HG02981 (cell line): Measurements from ENCODE around the gene PGAP3.

Experiments used
- ATAC-seq: cut with Tn5 transposase; IDR thresholded peaks from one replicate; pipeline ENCODE4 v1.9.1; 2021; ENCODE audit warnings: mild to moderate bottlenecking, moderate library complexity; ENCODE audit not compliant: unreplicated experiment

The PGAP3 gene

DNA sequence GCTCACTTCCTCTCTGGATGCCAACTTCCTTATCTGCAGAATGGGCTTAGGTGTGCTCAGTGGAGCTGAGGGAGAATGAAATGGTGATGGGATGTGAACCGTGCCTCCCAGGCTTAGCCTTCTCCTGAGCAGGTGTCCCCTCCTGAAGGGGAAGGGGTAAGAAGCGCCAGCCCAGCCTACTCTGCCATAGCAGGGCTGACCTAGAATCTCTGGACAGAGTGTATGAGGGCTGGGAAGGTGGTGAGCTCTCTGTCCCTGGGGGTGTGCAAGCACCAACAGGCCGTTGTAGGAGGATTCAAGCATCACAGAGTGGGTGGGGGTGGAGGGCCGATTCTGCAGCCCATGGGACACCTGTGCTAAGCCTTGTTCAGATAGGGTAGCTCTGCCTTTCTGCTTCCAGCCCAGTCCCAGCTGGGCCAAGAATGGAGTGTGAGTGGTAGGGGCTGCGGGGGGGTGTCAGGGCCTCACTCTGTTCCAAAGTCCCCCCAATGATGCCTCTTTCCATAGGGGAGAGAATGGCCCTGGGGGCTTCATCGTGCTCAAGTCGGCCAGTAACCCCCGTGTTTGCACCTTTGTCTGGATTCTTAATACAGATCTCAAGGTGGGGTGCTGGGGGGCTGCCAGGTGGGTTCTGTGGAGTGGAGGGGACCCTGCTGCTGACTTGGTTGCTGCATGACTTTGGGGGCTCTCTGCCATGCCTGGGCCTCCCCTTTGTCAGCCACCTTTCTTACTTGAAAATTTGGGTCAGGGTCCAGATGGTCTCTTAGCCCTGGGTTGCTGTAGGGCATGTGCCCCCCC, 25.9 kb downstream of the PGAP3 start:
- no peak for ATAC-seq

DNA sequence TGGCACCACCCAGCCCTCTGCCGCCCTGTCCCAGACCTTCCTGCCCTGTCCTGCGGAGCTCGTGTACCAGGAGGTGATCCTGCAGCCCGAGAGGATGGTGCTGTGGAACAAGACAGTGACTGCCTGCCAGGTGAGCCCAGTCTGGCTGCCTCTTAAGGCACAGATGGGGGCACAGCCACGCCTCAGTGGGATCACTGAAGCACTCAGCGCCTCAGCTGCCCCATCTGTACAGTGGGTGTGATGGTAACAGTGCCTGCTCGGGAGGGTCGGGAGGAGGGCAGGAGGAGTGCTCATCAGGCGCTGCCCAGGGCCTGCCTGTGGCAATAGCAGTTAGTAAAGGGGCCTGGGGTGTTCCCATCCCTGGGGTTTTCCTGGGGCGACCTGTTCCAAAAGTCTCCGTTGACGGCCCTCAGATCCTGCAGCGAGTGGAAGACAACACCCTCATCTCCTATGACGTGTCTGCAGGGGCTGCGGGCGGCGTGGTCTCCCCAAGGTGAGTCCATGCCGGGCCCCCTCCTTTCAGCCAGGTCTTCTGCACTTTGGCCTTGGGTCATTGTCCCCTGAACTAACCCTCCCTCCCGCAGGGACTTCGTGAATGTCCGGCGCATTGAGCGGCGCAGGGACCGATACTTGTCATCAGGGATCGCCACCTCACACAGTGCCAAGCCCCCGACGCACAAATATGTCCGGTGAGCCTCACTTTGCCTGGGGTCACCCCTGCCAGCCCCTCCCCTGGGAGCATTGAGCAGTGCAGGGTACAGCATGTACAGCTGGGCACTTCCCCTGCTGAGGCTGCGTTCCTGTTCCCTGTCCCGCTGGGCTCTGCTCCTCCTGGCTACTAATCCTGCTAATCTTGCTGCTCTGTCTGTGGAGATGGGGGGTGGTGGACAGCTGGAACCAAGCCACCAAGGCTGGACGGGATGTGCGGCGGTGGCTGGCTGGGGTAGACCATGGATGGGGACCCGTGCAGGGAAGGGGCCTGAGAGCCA, 27.2 kb downstream of the PGAP3 start:
- no peak for ATAC-seq

DNA sequence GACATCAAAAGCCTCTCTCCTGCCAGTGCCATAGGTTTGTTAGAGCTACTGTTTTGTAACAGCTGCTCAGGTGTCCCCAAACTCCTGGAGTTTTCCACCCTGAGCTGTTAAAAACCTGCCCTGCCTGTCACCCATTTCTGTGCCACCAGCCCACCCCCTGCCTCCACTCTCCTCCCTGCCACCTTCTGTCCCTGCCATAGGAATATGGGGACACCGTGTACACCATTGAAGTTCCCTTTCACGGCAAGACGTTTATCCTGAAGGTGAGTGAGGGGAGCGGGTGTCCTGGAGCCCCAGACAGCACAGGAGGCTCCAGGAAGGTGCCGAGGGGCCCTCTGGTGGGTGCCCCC, 27.9 kb downstream of the PGAP3 start:
- ATAC-seq = no peak

DNA sequence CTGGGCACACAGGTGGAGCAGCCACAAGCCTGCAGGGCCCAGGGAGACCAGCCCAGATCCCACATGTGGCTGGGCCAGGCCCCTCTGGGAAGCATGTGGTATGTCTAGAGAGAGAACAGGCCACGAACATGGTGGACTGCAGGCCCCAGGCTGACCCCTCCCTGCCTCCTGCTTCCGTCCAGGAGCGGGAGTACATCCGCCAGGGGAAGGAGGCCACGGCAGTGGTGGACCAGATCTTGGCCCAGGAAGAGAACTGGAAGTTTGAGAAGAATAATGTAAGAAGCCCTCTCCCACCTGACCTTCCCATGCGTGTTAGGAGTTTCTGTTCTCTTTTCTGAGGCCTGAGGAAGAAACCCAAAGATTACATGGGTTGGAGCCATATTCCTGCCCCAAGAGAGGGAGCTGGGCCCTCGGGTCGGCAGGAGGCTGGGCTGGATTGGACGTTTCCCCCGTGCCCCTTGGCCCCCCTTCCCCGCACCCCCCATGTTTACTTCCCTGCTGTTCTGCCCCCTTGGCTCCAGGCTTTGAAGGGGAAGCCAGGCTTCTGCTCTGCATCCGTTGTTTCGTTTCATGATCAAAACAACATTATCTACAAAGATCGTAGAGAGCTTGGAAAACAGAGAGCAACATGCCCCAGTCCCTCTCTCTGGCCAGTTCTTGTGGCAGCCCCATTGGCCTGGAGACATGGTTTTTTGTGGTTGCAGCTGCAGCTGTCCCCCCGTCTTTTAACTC, 28.4 kb downstream of the PGAP3 start:
- no peak for ATAC-seq

DNA sequence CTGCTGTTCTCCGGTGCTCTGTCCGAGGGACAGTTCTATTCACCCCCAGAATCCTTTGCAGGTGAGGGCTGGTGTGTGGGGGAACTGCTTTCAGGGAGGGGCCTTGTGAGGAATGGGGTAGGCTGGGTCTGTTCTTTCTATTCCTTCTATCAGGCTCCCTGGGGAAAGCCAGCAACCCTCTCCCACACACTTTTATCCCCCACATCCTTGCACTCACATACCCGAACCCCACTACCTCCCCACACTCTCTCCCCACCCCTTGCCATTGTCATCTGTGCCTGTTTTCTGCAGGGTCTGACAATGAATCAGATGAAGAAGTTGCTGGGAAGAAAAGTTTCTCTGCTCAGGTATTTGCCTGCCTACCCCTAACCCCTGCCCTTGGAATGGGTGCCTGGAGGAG, 29.1 kb downstream of the PGAP3 start:
- no peak for ATAC-seq

DNA sequence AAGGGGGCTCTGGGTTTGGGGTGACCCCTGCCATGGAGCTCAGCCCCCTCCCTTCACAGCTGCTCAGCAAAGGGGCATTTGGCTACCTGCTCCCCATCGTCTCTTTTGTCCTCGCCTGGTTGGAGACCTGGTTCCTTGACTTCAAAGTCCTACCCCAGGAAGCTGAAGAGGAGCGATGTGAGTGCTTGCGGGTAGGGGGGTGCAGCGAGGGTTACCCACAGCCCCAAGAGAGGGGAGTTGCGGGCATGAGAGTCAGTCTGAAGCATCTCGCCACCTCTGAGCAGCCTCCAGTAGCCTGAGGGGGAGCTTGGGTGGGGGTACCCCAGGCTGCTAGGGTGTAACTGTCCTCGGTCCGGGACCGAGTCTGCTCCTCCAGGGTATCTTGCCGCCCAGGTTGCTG, 29.5 kb downstream of the PGAP3 start:
- ATAC-seq = no peak

DNA sequence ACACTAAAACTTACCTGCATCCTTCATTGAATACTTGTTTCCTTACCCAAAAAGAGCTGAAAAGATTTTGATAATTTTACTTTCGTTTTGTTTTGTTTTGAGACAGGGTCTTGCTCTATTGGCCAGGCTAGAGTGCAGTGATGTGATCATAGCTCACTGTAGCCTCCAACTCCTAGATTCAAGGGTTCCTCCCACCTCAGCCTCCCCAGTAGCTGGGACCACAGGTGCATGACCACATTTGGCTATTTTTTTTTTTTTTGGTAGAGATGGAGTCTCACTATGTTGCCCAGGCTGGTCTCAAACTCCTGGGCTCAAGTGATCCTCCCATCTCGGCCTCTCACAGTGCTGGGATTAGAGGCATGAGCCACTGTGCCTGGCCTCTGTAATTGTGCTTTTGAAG, 32.8 kb downstream of the PGAP3 start:
- ATAC-seq = no peak

DNA sequence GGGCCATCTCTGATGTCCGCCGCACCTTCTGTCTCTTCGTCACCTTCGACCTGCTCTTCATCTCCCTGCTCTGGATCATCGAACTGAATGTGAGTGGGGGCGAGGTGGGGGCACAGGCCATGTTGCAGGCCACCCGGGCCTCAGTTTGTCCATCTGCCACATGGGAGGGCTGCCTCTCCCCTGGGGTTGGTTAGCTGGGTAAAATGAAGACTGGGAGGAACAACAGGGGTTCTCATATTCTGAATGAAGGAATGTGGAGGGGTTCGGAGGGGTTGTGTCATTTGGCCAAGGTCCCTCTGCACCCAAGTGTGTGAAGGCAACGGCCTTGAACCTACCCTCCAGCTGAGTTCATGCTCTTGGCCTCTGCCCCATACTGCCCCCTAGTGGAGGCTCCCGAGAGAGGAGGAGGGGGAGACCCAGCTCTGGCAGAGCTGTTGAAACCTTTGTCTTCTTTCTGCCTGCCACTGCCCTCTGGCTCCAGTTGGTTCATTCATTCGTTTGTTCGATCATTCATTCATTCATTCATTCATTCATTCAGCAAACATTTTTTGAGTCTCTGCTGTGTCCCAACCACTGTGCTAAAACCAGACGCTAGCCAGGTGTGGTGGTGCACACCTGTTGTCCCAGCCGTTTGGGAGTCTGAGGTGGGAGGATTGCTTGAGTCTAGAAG, 34.1 kb downstream of the PGAP3 start:
- ATAC-seq = no peak

DNA sequence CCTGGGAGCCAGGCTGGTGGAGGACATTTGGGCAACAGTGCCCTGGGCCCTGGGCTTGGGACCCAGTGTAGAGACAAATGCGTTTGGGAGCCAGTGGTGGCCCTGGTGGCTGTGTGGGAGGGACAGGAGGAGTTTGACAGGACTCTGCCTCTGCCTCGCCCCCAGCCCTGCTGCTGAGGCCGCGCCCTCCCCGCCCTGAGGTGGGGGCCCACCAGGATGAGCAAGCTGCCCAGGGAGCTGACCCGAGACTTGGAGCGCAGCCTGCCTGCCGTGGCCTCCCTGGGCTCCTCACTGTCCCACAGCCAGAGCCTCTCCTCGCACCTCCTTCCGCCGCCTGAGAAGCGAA, 34.6 kb downstream of the PGAP3 start:
- ATAC-seq = no peak

DNA sequence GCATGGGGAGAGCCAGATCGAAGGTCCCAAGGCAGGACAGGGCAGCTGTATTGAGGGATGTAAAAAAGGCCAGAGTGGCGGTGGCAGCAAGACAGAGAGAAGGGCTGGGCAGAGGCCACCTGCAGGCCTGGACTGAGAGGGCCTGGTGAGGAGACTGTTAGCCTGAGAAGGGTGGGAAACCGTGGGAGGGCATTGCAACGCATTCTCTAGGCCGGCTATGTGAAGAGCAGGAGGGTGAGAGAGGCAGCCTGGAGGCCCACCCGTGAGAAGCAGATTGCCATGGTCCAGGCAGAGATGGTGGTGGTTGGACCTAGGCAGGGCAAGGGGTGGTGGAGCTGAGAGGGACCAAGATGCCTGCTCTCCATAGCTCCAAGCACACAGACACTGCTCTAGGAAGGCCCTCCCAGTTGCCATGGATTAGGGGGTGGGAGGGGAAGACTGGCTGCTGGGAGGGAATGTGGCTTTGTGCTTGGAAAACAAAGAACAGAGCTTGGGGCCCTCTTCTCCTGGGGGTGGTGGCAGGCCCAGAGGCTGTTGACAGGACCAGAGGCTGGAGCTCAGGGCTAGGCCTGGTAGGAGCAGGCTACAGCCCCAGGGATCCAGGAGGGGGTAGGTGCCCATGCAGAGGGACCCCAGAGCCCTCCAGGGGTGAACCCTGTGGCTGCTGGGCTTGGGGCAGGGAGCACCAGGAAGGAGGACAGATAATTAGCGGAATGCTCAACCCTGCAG, 35.1 kb downstream of the PGAP3 start:
- no peak for ATAC-seq

DNA sequence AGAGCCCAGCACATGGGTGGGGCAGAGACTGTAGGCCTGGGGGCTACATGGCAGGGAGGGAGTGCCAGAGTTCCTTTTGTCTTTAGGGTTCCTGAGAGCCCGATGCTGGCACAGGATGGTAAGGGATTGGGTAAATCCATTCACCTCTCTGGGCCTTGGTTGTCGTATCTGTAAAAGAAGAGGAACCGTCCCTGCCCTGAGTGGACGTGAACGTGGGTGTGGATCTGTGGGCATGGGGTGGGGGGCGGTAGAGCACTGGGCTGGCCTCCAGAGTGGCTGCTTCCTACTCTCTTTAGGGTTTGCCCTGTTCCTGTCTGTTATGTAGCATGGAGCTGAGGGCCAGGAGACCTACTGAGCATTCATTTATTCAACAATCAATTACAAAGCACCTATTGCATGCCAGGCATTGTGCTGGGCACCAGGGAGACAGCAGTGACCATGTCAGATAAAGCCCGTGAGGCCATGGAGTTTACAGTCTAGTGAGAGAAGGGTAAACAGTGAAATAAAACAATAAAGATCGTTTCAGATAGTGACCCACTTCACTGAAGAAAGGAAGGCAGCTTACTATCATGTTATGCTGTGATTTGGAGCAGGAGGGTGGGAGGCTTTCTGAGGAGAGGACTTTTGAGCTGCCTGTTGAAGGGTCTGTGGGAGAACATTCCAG, 35.8 kb downstream of the PGAP3 start:
- no peak for ATAC-seq

DNA sequence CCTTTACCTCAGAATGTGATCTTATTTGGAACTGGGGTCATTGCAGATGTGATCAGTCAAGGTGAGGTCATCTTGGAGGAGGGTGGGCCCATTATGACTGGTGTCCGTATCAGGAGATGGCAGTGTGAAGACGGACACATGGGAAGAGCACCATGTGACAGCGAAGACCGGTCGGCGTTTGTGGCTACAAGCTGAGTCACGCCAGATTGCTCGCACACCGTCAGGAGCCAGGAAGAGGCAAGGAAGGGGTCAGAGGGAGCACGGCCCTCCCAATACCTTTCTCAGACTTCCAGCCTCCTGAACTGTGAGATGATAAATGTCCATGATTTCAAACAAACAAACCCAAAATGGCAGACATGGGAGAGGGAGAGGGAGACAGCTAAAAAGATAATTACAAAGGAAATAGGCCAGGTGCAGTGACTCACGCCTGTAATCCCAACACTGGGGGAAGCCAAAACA, 37.7 kb downstream of the PGAP3 start:
- ATAC-seq = no peak

DNA sequence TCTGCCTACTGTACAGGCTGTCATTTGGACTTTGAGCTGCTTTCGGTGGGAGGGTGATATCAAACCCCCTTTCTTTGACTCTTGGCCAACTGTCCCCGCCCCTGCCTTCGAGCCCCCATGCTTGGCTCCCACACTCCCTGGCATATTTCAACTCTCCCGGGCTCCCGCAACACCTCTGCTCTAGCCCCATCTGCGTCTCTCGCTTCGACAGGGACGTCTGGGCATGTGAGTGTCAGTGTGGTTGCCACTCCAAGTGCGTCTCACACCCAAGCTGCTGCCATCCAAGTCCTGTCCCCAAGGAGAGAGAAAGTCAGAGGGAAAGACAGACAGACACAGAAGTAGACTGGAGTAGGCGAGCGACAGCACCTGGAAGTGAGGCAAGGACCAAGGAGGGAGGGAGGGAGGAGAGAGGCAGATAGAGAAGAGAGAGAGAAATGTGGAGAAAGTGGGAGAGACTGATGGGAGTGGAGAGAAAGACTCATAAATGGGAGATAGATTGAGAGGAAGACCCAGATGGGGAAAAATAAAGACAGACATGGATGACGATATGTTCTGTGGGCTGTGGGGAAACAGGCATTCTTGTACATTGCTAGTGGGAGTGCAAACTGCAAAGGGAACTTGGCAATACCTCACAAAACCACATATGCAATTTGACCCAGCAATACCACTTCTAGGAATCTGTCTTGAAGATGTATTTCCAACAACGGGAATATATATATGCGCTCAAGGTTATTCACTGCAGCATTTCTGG, 39.1 kb downstream of the PGAP3 start:
- ATAC-seq = no peak

DNA sequence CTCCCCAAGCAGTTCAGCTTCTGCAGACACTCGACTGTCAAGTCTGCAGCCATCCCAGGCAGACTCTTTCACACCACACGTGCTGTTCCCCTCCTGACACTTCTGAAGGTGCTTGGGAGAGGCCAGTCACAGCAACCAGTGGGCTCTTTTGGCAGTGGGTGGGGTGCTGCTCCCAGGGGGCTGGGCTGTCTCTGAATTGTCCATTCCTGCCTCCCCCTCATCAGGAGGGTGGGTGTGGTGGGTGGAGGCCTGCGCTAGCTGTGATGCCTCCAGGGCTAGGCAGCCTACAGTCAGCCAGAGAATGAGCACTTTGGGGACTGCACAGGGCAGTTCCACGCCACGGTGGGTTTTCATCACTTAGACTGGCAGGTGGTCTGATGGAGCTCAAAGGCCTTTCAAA, 40.6 kb downstream of the PGAP3 start:
- no peak for ATAC-seq

DNA sequence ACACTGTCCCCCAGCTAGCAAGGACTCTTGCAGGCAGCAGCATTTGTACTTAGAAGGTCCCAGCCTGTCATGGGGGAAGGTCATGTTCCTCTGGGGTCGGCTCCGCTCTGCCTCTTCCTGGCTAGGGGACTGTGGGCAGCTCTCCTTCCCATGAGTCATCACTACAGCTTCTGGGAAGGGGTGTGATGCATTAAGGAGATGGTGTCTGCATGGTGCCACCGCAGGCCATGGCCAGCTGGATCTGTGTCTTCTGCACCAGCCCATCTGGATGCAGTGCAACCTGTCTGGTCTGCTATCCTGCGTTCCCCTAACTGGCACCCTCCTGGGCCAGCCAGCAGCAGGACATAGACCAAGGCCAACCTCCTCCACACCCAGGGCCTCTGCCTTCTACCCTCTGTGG, 44.6 kb downstream of the PGAP3 start:
- ATAC-seq = no peak

DNA sequence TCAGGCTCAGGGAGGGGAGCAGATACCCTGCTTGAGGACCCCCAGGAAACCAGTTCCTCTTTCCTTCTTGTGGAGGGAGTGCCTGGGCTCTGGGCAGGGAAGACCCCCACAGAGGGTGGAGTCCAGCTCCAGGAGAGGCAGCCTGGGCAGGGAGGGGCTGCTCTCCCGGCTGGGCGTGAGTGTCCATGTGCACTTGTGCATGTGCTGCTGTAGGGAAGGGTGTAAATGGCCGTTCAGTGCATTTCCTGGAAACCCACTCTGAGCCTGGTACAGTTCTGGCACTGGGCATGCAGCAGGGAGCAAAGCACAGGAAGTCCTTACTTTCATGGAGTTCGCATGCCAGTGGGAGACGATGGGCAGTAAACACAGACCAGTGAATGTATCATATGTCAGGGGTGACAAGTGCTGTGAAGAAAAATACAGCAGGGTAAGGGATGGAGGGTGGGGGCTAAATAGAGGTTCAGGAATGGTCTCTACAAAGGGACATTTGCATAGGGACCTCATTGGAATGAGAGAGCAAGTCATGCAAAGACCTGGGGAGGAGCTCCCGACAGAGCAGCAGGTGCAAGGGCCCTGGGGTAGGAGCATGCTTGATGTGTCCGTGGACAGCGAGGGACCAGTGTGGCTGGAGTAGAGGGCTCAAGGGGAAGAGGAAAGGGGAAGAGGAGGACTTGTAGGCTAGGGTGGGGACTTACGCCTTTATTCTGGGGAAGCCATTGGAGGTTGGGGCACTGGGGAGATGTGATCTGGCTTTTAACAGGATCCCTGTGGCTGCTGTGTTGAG, 45.4 kb downstream of the PGAP3 start:
- ATAC-seq = no peak

DNA sequence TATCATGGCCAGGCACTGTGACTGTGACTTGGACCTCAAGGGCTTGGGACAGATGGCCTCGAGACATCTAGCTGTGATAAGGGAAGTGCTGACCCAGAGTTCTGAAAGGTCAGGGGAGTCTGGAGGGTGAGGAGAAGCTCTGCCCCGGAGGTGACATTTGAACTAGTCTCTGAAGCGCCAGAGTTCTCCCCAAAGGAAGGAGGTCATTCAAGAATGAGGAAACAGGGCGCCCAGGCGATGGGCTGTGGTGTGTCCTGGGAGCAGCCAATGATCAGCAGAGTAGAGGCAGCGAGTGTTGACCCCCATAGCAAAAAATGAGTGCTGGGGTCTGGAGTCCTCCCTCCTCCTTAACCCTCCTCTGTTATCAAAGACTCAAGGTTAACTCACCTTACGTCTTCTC, 46.0 kb downstream of the PGAP3 start:
- ATAC-seq = no peak

DNA sequence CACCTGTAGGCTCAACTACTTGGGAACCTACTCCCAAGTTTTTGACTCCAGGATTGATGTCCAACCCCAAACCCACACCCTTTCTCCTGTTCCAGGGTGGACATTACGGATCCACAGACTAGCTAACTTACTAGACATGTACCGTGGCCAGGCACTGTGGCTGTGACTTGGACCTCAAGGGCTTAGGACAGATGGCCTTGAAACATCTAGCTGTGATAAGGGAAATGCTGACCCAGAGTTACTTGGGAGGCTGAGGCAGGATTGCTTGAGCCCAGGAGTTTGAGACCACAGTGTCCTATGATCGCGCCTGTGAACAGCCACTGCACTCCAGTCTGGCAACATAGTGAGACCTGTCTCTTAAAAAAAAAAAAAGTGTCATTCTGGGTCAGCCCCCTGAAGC, 46.8 kb downstream of the PGAP3 start:
- no peak for ATAC-seq
